Epithelial cell of esophagus (primary cell): ENCODE data around the gene NHLH2.

Source experiments
- DNase-seq: peaks from one replicate; pipeline ENCODE4 v3.0.0; 2010; ENCODE audit warnings: low read depth
- H3K4me3 ChIP-seq: 2 replicates; pipeline ENCODE4 v1.5.1; 2011; ENCODE audit warnings: mild to moderate bottlenecking, low read length, control low read depth
- TF ChIP-seq, protein P1 (sequence below): IDR thresholded peaks from 2 replicates; pipeline ENCODE4 v1.5.1; 2011; ENCODE audit warnings: low read depth, mild to moderate bottlenecking, low read length, control low read depth, inconsistent platforms; ENCODE audit not compliant: insufficient read depth; ENCODE audit errors: missing control alignments

Gene NHLH2

DNA sequence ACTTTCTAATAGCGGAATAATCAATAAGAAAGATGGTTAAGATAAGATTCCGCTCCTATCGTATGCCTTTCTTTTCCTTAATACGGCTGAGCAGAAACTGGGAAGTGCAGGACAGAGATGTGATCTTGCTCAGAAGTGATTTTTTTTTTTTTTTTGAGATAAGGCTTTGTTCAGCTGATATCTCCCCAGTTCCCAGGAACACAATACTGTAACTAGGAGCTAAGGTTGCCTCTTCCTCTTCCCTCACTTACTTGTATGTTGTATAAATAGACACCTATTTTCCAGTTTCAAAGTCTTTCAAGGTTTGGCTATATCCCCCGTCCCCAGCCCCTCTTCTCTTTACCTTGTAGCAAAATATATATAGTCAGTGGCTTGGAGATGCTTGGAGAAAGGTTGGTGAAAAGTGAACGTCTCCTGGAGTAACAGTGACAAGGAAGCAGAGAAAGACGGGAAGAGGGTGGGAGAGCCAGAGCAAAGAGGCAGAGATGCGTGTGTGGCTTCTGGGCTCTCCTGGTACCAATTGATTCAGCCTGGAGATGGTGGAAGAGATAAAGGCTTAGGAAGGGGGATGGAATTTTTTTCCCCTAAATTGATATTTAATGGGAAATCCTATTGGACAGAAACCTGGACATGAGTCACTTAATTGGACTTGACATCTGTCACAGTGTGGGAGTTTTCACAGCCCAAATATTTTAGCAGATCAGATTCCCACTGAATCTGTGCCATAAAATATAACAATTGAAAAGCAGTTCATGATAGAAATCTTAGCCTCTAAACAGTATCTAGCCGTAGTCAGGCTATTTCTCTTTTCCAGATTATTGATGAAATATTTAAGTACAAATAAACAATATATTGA, at the start of gene NHLH2:
Gene NHLH2, minus strand, starts transcription at position 522 of the 856 bp plus-strand sequence. CDS start 2,754 bp downstream, outside the sequence.
- DNase-seq, result no peak
- peak within 1 kb of the TSS; percentile 51 for H3K4me3 ChIP-seq
- TF ChIP-seq, protein P1, sequence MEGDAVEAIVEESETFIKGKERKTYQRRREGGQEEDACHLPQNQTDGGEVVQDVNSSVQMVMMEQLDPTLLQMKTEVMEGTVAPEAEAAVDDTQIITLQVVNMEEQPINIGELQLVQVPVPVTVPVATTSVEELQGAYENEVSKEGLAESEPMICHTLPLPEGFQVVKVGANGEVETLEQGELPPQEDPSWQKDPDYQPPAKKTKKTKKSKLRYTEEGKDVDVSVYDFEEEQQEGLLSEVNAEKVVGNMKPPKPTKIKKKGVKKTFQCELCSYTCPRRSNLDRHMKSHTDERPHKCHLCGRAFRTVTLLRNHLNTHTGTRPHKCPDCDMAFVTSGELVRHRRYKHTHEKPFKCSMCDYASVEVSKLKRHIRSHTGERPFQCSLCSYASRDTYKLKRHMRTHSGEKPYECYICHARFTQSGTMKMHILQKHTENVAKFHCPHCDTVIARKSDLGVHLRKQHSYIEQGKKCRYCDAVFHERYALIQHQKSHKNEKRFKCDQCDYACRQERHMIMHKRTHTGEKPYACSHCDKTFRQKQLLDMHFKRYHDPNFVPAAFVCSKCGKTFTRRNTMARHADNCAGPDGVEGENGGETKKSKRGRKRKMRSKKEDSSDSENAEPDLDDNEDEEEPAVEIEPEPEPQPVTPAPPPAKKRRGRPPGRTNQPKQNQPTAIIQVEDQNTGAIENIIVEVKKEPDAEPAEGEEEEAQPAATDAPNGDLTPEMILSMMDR, result no peak

DNA sequence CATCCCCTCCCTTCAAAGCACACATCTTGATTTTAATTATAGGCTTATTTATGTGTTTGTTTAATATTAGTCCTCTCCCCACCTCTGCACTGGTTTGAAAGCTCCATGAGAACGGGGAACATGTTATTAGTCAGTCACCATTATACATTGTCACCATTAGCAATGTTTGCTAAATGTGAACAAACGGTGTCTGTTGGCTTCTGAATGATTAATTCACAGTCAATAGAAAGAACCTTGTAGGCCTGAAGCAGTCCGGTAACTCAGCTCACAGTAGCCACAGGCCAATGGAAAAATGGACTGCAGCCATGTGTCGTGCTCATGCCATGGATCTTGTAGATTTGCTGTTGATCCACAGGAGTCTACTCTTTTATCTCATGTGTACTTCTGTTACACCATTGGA, 49.7 kb upstream of the NHLH2 start:
- TF ChIP-seq, protein P1, result no peak
- no peak for DNase-seq
- no peak overlapping the region for H3K4me3 ChIP-seq

DNA sequence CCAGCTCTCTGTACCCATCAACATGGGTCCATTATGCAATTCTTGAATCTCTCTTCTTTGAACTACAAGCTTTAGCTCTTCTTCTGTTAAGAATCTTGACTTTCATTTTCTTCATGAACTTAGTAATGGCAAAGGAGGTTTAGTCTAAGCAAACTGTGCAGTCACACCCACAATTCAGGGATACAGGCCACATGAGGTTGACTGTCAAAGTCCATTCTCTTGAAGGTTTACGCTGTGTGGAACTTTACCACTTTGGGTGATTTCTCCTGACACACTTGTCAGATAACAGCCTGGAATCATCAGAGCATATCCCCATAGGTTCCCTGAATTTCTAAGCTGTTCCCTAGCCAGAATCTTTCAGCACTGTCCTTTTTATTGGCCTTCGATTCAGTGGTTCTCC, 48.0 kb upstream of the NHLH2 start:
- no peak overlapping the region for H3K4me3 ChIP-seq
- DNase-seq, result no peak
- TF ChIP-seq, protein P1, result no peak

- no peak for DNase-seq
- H3K4me3 ChIP-seq, result no peak overlapping the region
- TF ChIP-seq, protein P1, result no peak
These were observed 42.3 kb upstream of the NHLH2 start for GRCh38 chr1:115882913-115883902.

DNA sequence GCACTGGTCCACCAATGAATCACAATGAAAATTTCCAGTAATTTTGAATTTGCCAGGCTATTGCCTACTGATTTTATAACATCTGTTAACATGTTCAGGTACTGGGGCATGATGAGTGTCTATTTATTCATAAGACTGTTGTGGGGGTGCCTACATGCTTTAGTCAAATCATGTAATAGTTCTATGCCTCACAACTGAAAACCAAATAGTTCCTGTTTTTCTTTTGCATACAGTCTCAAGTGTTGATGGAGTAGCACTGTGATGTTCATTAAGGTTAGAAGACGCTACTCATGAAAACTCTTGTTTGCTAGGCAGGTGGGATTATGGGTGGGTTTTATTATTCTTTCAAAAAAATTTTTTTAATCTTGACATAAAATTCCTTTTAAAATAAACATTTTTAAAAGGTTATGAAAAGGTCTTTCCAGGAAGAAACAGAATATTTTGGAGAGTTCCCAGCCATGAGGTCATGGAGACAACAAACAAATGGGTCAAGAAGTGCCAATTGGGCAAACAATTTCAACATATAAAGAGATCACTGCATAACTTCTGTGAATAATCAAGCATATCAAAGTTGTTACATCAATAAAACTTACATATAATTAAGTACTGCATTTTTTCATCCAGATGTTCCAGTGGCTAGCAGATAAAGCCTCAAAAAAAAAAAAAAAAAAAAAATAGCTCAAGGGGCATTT, 40.2 kb upstream of the NHLH2 start:
- TF ChIP-seq, protein P1, result no peak
- no peak for DNase-seq
- no peak overlapping the region for H3K4me3 ChIP-seq

GRCh38 chr1:115879977-115880376, 39.1 kb upstream of the NHLH2 start:
- H3K4me3 ChIP-seq, result no peak overlapping the region
- DNase-seq, result no peak
- TF ChIP-seq, protein P1, result no peak
